Left kidney (tissue), 2 donors: Measurements from ENCODE around the gene ZSCAN30. TPM values are rescaled to one million over a fixed set of nuclear protein-coding genes. Genes with fewer than 3 reads are reported as not detected.
"Not testable (repeated sequence)": the region's sequence is repeated elsewhere in the genome, so short reads cannot be mapped to it uniquely, and the experiment has no call there.

ENCODE experiments used
- DNase-seq: peaks from one replicate; pipeline ENCODE4 v3.0.0-alpha.2; 2013
- polyA plus RNA-seq: library from polyadenylated mRNA; unstranded; fragments of 120-200 nt; gene quantifications from one replicate; pipeline ENCODE4 v1.2.1, GENCODE V29; 2013; ENCODE audit not compliant: insufficient read length

The ZSCAN30 gene
- polyA plus RNA-seq, 1 donor: 68.0 TPM

- no peak for DNase-seq
Observed at GRCh38 chr18:35239314-35239713, 50.7 kb downstream of the ZSCAN30 start.

- DNase-seq: no peak
Observed at GRCh38 chr18:35236571-35237363, 53.3 kb downstream of the ZSCAN30 start.

DNA sequence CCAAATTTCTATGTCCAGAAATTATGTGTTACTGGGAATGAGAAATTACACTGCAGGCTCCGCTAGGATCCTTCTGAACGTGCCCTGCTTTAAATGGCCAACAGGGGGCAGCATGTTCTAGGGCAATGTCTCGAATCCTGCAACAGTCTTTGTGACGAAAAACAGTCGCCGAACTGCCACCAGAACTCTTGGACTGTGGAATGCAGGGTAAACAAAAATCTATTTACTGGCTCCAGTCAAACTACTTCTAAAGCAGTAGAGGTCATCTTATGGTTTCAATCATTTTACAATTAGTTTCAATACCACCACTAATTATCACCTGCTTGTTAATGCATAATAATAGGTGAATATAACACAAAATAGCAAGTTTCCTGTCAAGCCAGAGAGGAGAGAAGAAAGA lies 59.0 kb downstream of the ZSCAN30 start:
- peak; percentile 80 for DNase-seq

DNA sequence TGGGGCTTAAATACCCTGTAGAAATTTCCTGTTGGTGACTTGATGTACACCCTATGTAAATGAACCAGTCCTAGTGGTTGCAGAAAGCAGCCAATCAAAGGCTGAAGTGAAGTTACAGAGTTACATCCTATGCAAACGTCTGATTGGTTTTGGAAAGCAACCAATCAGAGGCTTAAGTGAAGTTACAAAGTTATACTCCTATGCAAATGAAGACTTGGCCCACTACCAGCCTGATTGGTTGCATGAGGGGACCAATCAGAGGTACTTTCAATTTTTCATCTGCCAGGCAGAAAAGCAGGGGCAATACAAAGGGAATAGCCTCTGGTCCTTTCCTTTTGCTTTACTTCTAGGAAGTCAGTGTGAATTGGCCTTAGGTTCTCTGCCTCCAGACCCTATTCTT lies 62.8 kb downstream of the ZSCAN30 start:
- no peak for DNase-seq

GRCh38 chr18:35223797-35224196 lies 66.2 kb downstream of the ZSCAN30 start:
- no peak for DNase-seq

GRCh38 chr18:35220424-35220823 lies 69.6 kb downstream of the ZSCAN30 start:
- DNase-seq: no peak

DNA sequence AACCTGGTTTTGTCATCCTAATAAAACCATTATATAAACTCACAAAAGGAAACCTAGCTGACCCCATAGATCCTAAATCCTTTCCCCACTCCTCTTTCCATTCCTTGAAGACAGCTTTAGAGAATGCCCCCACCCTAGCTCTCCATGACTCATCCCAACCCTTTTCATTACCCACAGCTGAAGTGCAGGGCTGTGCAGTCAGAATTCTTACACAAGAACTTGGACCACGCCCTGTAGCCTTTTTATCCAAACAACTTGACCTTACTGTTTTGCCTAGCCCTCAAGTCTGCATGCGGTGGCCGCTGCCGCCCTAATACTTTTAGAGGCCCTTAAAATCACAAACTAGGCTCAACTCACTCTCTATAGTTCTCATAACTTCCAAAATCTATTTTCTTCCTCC lies 70.7 kb downstream of the ZSCAN30 start:
- DNase-seq: not testable (repeated sequence)

- not testable (repeated sequence) for DNase-seq
Observed at GRCh38 chr18:35216611-35217010, 73.4 kb downstream of the ZSCAN30 start.

GRCh38 chr18:35215026-35215425 lies 75.0 kb downstream of the ZSCAN30 start:
- DNase-seq: no peak

GRCh38 chr18:35205746-35206458 lies 84.1 kb downstream of the ZSCAN30 start:
- not testable (repeated sequence) for DNase-seq

DNA sequence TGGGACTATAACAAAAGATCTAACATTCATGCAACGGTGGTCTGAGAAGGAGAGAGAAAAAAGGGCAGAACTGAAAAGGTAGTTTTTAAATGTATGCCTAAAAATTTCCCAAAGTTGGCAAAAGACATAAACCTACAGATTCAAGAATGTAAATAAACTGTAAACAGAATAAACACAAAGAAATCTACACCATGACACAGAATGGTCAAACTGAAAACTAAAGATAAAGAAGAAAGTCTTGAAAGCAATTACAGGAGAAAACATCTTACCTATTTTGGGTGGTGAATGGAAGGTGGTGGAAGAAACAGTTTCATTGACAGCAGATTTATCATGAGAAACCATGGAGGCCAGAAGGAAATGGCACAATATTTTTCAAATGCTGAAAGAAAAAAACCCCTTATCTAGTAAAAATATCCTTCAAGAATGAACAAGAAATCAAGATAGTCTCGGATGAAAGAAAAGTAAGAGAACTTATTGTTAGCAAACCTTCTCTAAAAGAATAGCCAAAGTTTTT lies 84.8 kb downstream of the ZSCAN30 start:
- DNase-seq: no peak

DNA sequence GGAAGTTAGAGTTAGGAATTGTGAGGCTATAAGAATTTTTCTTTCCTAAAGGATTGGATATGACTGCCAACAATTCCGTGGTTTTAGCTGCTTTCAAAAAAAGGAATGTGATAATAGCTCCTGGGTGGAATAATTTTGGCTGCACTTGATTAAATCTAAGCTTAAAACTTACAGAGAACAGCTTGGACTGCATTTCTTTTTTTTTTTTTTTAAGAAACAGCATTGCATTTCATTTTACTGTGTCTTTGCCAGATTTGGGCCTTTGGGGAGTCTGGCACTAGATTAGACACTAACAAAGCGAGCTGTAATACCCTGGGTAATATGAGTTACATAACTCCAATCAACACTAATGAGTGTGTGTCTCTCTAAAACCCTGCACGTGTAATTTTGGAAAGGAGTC lies 87.0 kb downstream of the ZSCAN30 start:
- no peak for DNase-seq

GRCh38 chr18:35201256-35201931 lies 88.6 kb downstream of the ZSCAN30 start:
- no peak for DNase-seq

Other genes with a start within 250 kb of the ZSCAN30 start
- 29.6 TPM for gene MAPRE2, start 248.8 kb downstream of the ZSCAN30 start, polyA plus RNA-seq
- 89.5 TPM for gene ZNF397, start 49.2 kb downstream of the ZSCAN30 start, polyA plus RNA-seq
- 84.1 TPM for gene ZNF24, start 54.2 kb upstream of the ZSCAN30 start, polyA plus RNA-seq
- 7.2 TPM for gene ZNF396, start 87.1 kb upstream of the ZSCAN30 start, polyA plus RNA-seq
- 31.2 TPM for gene INO80C, start 207.7 kb upstream of the ZSCAN30 start, polyA plus RNA-seq